Measurements from ENCODE around the gene LPP.

The LPP gene

GRCh38 chr3:188472336-188472735, 318.4 kb downstream of the LPP start:
- DNase-seq (ENCODE audit: low read depth in 2 of 2): no peak

DNA sequence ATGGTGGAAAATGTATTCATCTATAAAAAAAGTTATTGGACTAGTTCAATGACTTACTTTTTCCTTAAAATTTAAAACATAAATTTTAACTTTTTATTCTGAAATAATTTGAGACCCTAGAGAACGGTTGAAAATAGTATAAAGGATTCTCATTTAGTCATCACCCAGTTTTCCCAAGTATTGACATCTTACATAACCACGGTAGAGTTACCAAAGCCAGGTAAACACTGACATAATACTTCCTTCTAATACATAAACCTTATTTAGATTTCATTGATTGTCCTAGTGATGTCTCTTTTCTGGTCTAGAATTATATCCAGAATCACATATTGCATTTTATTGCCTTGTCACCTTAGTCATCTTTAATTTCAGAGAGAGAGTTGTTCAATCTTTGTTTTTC, 319.1 kb downstream of the LPP start:
- no peak for DNase-seq (ENCODE audit: low read depth in 2 of 2)

GRCh38 chr3:188473591-188474288, 319.8 kb downstream of the LPP start:
- DNase-seq (ENCODE audit: low read depth in 2 of 2): no peak

GRCh38 chr3:188476935-188477334, 323.0 kb downstream of the LPP start:
- DNase-seq (ENCODE audit: low read depth in 2 of 2): no peak

- DNase-seq (ENCODE audit: low read depth in 2 of 2): no peak
Observed at GRCh38 chr3:188480011-188480410, 326.1 kb downstream of the LPP start.

DNA sequence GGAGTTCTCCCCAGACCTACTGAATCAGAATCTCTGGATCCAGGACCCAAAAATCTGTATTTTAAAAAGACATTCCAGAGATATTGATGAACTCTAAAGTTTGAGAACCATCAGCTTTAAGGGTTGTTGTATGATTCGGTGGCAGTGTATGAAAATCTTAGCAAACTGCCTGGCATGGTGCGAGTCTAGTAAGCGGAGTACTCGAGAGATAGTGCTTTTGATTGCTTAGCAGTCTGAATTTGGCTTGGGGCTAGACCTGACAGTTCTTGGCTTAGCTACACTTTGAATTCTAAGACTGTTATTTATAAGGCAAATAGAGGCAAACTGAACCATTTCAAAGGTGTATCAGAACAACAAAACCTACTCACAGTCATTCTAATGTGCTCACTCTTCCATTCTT, 329.0 kb downstream of the LPP start:
- no peak for DNase-seq (ENCODE audit: low read depth in 2 of 2)

GRCh38 chr3:188486126-188486525, 332.2 kb downstream of the LPP start:
- peak in 1 of 2 experiments; percentile 19 for DNase-seq (ENCODE audit: low read depth in 2 of 2)

DNA sequence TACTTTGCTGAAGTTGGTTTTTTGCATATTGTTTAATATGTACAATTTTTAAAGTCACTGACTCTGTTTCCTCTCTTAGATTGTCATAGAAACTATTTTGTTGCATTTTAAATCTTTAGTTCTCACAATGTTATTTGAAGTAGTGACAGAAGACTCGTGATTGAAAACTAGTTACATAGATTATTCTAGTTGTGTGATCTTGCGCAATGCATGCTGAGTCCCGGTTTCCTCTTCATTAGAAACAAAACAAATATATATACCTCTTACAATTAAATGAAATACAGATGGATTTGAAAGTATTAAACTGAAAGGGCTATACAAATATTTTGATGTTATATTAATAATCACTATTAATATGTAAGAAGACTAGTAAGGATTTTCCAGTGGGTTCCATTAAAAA, 333.0 kb downstream of the LPP start:
- DNase-seq (ENCODE audit: low read depth in 2 of 2): no peak

GRCh38 chr3:188487652-188488051, 333.7 kb downstream of the LPP start:
- DNase-seq (ENCODE audit: low read depth in 2 of 2): no peak

- DNase-seq (ENCODE audit: low read depth in 2 of 2): no peak
Observed at GRCh38 chr3:188488801-188489200, 334.8 kb downstream of the LPP start.

- DNase-seq (ENCODE audit: low read depth in 2 of 2): peak in 1 of 2 experiments; percentile 33
Observed at GRCh38 chr3:188489639-188490405, 335.9 kb downstream of the LPP start.

DNA sequence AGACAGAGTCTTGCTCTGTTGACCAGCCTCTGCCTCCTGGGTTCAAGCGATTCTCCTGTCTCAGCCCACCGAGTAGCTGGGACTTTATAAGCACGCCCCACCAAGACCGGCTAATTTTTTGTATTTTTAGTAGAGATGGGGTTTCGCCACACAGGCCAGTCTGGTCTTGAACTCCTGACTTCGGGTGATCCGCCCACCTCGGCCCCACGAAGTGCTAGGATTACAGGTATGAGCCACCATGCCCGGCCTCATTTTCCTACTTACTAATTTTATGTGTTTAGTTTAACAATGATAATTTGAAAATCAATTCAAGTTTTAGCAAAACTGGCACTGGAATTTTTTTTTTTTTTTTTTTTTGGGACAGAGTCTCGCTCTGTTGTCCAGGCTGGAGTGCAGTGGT, 336.5 kb downstream of the LPP start:
- no peak for DNase-seq (ENCODE audit: low read depth in 2 of 2)

DNA sequence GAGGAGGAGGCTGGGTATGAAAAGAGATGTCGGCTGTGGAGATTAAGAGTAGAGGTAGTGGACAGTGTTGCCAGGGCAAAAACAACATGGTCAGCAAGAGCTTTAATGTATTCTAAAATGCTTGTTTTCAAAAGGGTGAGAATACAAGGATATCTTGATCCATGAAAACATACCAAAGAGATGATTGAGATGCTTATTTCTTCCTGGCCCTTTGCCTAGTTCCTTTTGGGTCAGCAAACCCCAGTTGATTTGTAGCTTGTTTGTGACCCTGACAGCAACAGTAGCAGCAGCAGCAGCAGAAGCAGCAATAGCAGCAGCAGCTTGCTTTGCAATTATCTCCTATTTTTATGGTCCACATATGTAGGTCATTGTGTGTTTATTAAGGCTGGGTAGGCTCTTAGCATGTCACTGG, 337.3 kb downstream of the LPP start:
- peak in 1 of 2 experiments; percentile 26 for DNase-seq (ENCODE audit: low read depth in 2 of 2)

GRCh38 chr3:188496390-188496789, 342.4 kb downstream of the LPP start:
- no peak for DNase-seq (ENCODE audit: low read depth in 2 of 2)

DNA sequence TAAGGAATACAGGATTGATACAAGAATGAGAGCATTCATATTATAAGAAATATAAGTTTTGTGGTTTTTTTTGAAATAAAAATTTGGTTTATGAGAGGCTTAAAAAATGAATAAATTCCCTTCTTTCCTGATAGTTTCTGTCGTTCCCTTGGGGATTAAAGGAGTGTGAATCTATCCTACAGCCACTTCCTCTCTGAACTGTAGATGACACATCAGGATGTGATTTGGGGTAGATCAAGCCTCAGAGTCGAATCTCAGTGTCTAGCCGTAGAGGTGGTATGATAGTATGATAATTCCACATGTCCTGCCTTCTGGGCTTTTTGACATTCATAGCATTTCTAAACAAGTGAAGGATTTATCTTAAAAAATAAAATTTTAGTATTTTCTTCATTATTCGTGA, 343.1 kb downstream of the LPP start:
- DNase-seq (ENCODE audit: low read depth in 2 of 2): peak in 1 of 2 experiments; percentile 38

DNA sequence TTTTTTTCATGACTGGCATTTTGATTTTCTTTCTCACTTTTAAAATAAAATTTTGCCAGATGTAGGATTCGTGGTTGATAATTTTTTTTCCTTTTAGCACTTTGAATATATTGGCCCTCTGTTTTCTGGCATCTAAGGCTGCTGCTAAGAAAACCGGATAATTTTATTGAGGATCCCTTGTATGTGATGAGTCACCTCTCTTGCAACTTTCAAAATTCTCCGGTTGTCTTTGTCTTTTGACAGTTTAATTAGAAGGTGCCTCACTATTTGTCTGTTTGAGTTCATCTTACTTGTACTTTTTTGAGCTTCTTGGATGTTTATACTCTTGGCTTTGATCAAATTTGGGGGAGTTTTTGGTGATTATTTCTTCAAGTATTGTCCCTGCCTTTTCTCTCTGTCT, 349.7 kb downstream of the LPP start:
- DNase-seq (ENCODE audit: low read depth in 2 of 2): no peak

GRCh38 chr3:188505151-188505550, 351.2 kb downstream of the LPP start:
- no peak for DNase-seq (ENCODE audit: low read depth in 2 of 2)

GRCh38 chr3:188505911-188506310, 352.0 kb downstream of the LPP start:
- DNase-seq (ENCODE audit: low read depth in 2 of 2): no peak

DNA sequence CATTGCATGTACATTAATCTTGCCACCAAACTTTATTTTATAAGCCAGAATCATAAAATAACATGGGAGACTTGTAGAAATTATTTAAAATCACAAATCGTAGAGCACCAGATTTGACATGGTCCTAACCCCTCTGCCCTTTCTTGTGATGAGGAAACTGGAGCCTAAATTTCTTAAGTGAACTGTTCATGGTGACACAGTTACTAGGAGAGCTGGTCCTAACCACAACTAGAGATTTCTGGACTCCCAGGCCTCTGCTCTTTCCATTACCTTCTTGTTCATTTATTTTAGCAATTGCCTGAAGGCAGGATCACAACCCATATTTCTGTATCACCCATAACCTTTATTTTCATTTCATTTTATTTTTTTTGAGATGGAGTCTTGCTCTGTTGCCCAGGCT, 352.5 kb downstream of the LPP start:
- DNase-seq (ENCODE audit: low read depth in 2 of 2): no peak

DNA sequence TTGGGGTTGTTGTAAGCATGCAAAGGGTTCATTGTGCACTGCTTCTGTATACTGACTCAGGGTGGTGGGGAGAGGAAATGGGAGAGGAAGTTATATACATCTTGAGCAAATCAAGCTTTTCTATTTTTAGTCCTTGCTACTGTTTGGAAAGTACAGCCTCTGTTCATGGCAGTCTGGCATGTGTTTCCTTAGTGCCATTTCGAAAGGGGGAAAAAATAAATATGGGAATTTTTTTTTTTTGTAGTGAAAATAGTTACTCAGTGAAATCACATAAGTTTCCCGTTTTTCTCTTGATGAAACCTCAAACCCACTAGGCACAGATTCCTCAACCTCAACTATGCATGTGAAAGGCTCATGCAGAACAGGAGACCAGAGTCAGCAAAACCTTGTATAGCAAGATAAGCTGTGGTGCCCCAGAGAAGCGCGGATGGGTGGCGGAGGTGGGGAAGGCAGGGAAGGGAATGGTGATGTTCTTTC, 353.3 kb downstream of the LPP start:
- peak; percentile 88 to 93 for DNase-seq (ENCODE audit: low read depth in 2 of 2)

DNA sequence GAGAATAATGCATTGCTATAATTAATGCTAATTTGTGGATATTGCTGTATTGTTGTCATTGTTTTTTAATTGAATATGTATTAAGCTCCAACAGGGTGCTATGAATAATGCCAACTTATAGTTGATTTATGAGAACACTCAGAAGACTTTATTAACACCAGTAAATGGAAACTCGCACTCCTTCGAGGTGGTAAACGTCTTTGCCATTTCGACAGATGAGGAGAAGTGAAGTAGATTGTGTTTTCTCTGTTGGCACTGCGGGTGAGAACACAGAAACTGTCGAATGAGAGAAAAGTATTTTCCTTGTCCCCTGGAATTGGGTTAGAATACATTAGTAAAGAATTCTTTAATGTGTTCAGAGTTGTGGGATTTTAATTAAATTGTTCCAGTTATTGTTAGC, 354.5 kb downstream of the LPP start:
- DNase-seq (ENCODE audit: low read depth in 2 of 2): no peak

DNA sequence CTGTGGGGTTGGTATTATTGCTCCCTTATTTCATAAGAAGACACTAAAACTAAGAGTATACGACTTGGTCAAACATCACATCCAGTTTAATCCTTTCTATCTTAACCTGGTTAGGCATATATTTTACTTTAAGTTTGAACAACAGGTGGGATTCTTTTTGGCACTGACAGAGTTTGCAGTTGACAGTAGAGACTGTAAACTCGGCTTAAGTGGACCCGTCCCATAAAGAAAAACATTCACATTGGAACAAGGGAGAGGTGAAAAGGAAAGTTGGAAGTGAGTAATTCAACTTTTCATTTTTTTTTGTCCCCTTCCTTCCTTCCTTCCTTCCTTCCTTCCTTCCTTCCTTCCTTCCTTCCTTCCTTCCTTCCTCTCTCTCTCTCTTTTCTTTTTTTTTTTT, 355.4 kb downstream of the LPP start:
- no peak for DNase-seq (ENCODE audit: low read depth in 2 of 2)

DNA sequence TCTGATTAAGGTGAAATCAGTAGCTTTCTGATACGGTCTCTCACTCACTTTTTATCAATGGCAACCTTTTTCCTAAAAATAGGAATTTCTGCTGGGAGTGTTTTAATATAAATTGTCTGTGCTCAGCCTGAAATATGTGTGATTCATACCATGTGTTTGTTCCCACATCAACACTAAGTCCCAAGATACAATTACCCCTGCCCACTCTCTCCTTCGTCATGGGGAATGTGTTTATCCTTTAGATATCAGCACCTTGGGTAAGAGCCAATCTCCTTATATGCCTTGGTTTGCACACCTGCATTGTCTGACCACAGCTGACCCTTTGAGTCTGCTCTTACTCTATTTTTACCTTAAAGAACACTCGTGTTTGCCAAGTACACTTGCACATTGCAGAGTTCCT, 356.4 kb downstream of the LPP start:
- peak in 1 of 2 experiments; percentile 58 for DNase-seq (ENCODE audit: low read depth in 2 of 2)

All from fibroblast of skin of left biceps (primary cell).